Keratinocyte (primary cell): Measurements from ENCODE around the gene MRPS10.

Experiments used
- CTCF ChIP-seq, 3 experiments: IDR thresholded peaks in 1 of 3; conservative IDR thresholded peaks in 1 of 3; optimal IDR thresholded peaks in 1 of 3; 2 replicates in 2 of 3; 3 replicates in 1 of 3; pipeline versions ENCODE3 to v1.5.1; 2011; ENCODE audit warnings: low read length in 3 of 3, mild to moderate bottlenecking in 3 of 3, moderate library complexity in 2 of 3, control low read depth in 1 of 3, inconsistent platforms in 1 of 3; ENCODE audit not compliant: insufficient read depth in 2 of 3; ENCODE audit errors: extremely low read depth in 1 of 3
- EZH2 ChIP-seq: IDR thresholded peaks from one replicate; pipeline ENCODE4 v1.6.1; 2012; ENCODE audit warnings: inconsistent platforms, mild to moderate bottlenecking, low read length, moderate library complexity

DNA sequence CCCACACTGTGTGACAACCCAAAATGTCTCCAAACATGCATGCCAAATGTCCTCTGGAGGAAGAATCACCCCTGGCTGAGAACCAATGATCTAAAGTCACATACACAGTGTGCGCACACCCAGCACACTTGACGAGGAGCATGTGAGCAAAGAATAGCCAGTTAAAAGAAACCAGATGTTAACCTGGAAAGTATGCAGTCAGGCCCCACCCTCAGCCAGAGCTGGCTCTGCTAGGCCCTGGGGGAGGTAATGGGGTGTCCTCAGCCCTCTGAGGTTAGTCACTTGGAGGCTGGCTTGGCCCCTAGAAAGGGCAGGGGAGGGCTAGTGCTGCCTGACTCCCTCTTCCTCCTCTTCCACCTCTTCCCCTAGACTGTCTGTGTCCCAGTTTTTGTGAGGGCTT is 59.6 kb downstream of the MRPS10 start:
- TF ChIP-seq CTCF (optimal IDR thresholded peaks at IDR 0.05 in 1 of 3, IDR thresholded peaks at IDR 0.05 in 1 of 3, conservative IDR thresholded peaks at IDR 0.05 in 1 of 3; ENCODE audit: extremely low read depth in 1 of 3, insufficient read depth in 2 of 3, low read length in 3 of 3) (no peak), EZH2 (no peak)
